ENCODE results near the gene AURKA.
A peak's percentile ranks its signal among the peaks of the same experiment; 100 is the strongest.

Gene AURKA

DNA sequence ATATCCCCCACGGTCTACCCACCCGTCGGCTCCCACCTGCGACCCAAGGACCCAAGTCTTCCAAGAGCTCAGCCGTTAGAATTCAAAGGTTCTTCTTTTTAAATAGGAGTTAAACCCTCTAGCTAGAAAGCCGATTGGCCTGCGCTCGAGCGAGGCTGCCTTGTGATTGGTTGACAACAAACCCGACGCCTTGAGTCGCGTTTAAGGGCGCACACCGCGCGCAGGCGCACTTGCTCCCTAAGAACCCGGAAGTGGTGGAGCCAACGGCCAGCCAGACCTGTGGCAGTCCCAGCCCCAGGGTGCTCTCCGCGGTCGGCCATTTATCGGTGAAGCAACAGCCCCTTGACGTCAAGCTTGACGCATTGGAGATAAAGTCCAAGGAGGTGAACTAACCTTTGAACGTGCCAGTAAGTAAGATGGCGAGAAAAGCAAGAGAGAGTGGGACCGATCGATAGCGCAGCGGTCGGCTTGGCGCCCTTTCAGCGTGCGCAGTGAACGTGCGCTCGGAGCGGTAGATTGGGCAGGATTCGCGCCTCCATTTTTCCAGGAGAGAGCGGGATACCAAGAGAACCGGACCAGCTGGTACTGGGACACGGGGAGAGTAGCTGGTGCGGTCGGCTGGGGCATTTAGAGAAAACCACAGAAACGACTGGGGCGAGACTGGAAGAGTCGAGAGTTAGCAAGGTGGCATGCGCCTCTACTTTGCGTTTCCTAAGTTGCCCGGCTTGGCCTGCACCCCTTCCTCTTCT lies at the start of gene AURKA, which contains the start of gene CSTF1:
Gene AURKA (minus strand): TSS at position 84 of the 749 bp plus-strand sequence. CDS start 4,018 bp downstream, outside the sequence.
Gene CSTF1 (plus strand): TSS at position 514 of the 749 bp plus-strand sequence. CDS start 2,908 bp downstream, outside the sequence.
- DNase-seq (ENCODE audit: extremely low read depth in 1 of 2, low read depth in 1 of 2) = peak; percentile 99 to 100

DNA sequence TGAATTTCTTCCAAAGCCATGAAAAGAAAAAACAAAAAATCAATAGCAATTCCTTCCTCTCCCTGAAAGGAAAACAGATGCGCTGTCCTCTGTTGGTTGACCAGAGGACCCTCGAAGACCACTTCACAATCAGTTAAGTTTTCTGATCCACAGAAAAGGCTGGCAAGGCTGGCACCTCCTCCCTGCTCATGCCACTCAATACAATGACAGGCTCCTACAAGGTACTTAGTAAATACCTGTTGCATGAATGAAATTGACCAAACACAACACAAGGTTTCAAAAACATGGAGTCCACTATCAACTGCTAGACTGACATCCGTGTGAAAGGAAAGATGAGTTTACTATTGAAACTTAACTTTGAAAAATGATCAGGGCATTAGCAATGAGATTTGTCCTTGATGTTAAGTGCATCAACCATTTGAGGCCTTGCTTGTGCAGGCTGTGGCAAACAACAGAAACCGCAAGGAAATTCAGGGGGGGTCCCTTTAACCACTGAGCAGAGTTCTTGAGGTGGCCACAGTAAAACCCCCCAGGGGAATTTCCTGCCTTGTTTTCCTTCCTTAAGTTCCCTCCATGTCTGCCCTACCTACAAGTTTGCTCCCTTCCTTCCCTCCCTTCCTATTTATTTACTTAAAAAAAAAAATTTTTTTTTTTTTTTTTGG lies 48.5 kb upstream of the AURKA start:
- peak; percentile 35 to 67 for DNase-seq (ENCODE audit: extremely low read depth in 1 of 2, low read depth in 1 of 2)

DNA sequence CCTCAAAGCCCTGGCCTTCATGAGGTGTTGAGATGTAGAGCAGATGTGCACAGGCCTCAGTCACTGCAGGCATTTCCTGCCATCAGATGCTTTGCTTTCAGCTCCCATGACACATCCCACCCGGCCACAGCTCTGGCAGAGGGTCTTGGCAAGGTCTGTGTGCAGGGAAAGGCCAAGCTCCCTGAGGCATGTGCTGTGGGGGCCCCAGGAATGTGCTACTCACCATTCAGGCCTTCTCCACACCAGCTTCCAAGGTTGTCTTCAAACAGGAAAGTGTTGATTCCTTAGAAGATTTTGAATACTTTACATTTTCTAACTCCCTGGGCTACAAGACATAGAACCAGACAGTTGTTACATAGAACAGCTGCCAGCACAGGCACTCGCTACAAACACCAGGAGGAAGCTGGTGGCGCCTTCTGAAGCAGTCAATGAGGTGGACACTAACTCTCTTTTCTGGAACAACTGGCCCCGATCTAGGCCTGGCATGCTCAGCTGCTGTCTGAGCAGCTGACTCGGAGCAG lies 47.8 kb upstream of the AURKA start:
- DNase-seq (ENCODE audit: extremely low read depth in 1 of 2, low read depth in 1 of 2) = no peak

DNA sequence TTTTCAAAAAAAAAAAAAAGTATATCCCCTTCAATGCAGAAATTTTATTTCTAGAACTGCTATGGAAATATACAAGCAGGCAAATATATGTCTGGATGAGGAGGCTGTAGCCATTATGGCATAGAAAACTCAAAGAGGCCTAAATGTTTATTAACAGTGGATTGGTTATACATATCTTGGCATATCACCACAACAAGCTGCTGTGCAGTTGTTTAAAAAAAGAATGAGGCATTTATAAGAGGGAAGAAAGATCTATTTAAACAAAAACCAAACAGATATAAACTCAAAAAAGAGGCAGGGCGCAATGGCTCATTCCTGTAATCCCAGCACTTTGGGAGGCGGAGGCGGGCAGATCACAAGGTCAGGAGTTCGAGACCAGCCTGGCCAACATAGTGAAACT lies 46.3 kb upstream of the AURKA start:
- no peak for DNase-seq (ENCODE audit: extremely low read depth in 1 of 2, low read depth in 1 of 2)

DNA sequence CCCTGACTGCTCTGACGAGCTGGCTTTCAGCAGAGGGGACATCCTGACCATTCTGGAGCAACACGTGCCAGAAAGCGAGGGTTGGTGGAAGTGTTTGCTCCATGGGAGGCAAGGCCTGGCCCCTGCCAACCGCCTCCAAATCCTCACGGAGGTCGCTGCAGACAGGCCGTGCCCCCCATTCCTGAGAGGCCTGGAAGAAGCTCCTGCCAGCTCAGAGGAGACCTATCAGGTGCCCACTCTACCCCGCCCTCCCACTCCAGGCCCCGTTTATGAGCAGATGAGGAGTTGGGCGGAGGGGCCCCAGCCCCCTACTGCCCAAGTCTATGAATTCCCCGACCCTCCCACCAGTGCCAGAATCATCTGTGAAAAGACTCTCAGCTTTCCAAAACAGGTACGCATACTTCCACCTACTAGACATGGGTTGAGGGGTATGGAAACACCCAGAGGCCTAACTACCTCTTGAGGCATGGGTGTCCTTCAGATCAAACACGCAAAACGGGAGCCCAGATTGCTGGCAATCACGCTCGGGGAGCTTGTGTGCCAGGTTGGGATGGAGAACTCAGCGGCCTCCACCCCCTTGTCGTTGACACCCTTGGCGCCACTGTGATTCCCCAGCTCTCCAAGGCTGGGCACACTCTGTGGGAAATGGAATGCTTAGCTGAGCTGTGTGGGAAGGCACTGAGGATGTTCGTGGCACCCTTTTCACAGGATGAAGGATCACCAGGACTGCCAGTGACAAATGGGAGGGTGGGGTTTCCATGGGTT lies 45.4 kb upstream of the AURKA start:
- no peak for DNase-seq (ENCODE audit: extremely low read depth in 1 of 2, low read depth in 1 of 2)

DNA sequence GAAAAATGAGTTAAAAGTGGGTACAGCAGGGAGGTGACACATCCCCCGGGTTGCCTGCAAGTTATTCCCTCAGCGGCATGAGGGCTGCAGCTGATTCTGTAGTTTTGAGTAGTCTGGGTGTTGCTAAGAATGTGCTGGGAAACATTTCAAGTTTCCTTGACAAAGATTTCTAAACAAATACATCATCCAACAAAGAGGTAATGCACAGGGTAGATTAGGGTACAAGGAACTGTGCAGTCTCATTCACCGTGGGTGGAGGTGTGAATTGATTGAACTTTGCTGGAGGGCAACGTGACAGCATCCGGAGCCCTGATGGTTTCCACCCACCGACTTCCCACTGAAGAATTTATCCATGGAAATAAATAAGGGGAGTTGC lies 41.9 kb upstream of the AURKA start:
- no peak for DNase-seq (ENCODE audit: extremely low read depth in 1 of 2, low read depth in 1 of 2)

DNA sequence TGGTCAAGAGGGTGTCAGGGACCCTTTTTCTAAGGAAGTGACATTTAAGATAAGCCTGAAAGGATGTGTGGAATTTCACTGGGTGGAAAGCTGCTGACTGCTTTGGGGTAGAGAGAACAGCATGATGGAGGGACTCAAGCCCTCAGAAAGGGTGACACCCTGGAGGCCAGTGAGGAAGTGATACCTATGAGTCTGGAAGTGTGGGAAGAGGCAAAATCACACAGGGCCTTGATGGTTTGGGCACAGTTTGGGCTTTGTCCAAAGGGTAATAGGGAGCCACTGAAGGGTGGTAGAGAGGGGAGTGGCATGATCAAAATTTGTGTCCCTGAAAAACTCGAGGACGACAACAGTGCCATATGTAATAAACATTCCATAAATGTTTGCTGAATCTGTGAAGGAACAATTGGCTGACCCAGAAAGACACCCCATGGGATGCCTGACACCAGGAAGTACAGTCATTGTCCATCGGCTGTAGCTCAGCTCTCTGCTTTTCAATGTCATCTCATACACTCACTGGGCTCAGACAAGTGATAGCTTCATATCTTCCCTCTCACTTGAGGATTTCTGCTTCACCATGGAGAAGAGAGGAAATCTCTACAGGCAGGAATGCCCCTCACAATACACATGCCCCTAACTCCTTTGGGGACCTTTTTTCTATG lies 41.3 kb upstream of the AURKA start:
- no peak for DNase-seq (ENCODE audit: extremely low read depth in 1 of 2, low read depth in 1 of 2)

DNA sequence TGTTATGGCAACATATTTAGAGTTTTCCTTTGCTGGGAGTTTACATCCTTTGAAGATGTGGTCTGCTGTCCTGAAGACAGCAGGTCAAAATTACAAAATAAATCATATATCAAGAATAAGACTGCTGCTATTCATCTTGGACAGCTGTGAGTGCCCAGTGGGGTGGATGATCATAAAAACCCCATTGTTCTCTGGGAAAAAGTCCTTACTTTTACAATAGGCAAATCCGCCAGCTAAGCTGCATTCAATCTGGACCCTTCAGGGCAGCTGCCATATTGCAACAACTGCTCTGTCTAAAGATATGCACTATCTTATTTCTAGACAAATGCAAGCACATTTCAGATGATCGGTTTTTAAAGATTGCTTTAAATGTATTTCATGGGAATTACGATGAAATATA lies 39.5 kb upstream of the AURKA start:
- no peak for DNase-seq (ENCODE audit: extremely low read depth in 1 of 2, low read depth in 1 of 2)

DNA sequence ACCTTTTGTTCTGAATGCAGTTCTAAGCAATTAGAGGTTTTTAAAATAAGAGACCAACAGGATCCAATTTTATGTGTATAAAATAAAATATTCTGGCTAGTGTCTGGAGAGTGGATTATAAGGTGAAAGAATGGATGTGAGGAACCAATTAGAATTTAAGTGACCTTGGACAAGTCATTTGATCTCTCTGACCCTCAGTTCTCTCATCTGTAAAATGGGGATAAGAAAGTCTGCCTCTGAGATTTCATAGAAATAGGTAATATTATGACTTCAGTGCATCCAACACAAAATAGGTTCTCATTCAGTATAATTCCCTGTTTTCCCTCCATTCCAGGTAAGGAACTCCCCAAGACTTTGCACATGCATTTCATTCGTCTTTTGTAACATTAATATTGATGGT lies 38.9 kb upstream of the AURKA start:
- DNase-seq (ENCODE audit: extremely low read depth in 1 of 2, low read depth in 1 of 2) = no peak

DNA sequence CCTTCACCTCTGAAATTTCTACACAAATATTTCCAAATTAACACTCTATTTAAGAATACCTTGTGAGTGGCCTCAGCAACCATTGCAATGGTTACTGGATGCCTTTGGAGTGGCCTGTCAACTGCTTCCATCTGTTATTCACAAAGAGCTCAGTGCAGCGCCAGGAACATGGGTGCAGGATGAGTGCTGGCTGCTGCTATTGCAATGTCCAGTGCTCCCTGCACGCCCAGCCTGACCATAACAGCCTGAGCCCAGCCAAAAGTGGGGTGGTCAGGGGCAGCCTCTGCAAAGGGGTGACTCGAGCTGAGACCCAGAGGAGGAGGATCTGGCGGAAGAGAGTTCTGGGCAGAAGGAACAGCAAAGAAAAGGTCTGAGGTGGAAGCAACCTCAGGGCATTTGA lies 38.4 kb upstream of the AURKA start:
- no peak for DNase-seq (ENCODE audit: extremely low read depth in 1 of 2, low read depth in 1 of 2)

DNA sequence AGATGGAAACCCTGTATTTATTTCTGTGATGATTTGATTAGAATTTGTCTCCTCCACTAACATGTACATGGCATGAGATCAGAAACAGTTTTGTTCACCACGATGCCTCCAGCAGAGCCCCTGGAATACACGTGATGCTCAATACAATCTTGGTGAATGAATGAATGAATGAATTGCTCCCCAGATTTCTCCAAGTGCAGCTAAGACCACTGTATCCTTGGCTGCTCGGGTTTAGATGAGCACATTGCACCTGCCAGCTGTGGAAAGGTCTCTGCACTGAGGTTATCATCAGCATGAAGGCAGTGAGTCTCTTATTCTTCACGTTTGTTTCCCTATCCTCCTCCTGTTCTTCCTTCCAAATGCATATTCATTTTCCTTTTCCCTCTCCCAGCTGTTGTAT lies 37.9 kb upstream of the AURKA start:
- DNase-seq (ENCODE audit: extremely low read depth in 1 of 2, low read depth in 1 of 2) = no peak

DNA sequence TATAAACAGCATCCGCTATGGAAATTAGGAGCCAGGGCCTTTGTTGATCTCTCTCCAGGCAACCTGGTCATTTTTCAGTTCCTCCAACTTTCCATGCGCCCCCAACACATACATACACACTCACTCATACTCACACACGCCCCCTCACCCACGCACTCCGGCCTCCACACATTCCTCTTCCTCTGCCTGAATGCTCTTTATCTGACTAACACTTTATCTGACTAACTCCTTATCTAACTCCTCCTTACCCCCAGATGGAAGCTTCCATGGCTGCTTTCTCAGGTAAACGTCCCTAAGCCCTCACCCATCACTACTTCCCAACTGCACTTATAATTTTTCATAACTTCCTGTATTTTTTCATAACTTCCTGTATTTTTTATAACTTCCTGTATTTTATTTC lies 37.5 kb upstream of the AURKA start:
- DNase-seq (ENCODE audit: extremely low read depth in 1 of 2, low read depth in 1 of 2) = no peak

DNA sequence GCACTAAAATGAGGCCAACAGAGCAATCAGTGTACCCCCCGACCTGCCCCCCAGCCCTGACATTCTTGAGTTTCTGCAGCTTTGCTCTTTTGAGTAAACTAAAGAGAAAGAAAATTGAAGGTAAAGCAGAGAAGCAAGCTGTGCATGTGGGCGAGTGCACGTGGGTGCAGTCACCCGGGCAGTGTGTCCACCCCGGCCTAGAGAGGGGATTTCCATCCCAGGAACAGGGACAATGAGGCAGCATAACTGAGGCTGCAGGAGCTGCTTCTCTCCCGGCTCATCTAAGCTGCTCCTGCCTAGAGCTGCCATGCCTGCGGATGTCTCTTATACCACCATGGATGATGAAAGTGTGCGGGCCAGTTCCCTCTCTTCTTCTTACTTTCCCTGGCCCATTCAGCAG lies 36.9 kb upstream of the AURKA start:
- DNase-seq (ENCODE audit: extremely low read depth in 1 of 2, low read depth in 1 of 2) = no peak

DNA sequence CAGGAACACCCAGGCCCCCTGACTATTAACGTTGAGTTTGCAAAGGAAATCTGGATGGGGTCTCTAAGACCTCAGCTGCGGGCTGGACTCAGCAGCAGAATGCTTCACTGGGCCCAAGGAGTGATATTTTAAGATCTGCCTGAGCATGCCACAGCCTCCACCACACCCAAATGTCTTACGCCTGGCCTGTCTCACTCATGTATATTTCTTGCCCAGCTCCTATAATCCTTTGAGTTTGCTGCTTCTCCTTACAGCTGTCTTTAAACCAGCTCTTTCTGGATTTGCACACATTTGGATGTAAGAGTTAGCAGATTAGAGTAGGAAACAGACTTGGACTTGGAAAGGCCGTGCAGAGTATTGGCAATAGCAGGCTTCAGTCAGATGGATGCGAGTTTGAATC lies 36.4 kb upstream of the AURKA start:
- DNase-seq (ENCODE audit: extremely low read depth in 1 of 2, low read depth in 1 of 2) = no peak

DNA sequence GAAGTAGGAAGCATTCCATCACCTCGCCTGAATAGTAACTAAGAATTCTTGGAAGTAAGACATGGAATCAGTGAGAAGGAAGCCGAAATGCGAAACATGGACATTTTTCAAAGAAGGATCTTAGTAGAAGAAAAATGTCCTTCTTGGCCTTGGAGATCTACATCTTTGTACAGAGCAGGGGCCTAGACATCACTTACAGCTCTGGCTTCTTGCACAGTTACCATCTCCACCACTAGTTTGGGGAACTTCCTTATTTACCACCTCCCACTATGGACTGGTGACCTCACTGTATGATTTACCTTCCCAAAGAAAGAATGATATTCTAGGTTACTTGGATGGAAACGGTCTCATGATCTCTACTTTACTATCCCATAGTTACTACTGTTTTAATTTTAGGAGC lies 35.8 kb upstream of the AURKA start:
- no peak for DNase-seq (ENCODE audit: extremely low read depth in 1 of 2, low read depth in 1 of 2)

DNA sequence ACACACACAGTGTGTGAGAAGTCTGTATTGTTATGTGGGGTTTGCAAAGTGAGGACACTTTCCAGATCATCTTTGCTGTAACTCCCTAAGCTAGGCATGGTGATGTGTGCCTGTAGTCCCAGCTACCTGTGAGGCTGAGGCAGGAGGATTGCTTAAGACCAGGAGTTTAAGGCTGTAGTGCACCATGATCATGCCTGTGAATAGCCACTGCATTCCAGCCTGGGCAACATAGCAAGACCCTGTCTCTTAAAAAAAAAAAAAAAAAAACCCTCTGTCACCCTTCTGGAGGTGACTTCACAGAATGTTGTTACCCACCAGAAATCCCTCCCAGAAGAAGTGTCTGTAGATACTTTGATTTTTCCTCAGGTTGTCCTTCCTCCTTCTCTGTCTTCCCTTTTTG lies 34.9 kb upstream of the AURKA start:
- DNase-seq (ENCODE audit: extremely low read depth in 1 of 2, low read depth in 1 of 2) = no peak

DNA sequence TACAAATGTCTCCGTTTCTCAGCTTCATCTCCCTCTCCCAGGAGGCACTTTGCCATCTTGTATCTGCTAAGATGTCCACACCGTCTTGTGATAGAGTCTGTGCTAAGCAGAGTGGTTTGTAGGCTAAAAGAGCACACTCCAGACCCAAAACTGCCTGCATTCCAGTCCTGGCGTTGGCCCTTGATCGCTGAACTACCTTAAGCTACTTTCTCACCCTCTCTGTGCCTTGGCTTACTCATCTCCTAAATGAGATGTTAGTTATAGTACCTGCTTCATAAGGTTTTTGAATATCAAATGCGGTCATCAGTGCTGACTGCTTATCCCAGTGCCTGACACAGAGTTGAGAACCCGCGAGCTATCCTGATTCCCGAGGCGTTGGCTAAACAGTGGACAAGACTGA lies 34.0 kb upstream of the AURKA start:
- DNase-seq (ENCODE audit: extremely low read depth in 1 of 2, low read depth in 1 of 2) = no peak

DNA sequence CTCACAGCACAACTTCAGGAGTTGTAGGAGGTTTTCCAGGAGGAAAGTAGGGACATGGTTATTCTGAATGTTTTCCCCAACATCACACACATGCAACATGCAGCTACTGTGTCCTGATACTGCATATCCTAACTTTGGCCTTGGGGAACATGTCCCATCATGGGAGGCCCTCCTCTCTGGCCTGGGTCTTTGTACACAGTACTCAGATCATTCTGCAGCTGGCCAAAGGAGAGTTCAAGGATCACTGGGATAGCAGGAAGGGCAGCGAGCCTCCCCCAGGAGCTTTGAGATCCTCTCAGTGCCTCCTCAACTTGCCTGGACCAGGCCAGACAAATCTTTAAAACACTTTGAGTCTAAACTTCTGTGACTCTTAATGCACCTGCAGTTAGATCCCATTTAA lies 32.9 kb upstream of the AURKA start:
- DNase-seq (ENCODE audit: extremely low read depth in 1 of 2, low read depth in 1 of 2) = no peak

DNA sequence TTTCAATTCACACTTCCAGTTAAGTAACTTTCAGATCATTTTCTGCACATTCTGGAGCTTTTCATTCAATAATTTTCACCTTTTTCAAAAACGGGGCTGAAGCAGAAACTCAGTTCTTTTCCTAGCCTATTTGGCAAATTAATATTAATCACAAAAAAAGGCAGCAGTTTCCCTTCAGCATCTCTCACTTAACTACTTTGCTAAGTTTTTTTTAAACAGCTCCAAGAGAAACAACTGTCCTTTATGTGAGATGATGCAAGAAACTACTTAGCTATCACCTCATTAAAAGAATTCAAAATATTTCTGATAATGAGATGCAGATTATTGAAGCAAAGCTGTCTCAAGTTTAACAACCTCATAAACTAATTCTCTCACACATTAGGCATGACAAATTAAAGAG lies 31.9 kb upstream of the AURKA start:
- DNase-seq (ENCODE audit: extremely low read depth in 1 of 2, low read depth in 1 of 2) = no peak

DNA sequence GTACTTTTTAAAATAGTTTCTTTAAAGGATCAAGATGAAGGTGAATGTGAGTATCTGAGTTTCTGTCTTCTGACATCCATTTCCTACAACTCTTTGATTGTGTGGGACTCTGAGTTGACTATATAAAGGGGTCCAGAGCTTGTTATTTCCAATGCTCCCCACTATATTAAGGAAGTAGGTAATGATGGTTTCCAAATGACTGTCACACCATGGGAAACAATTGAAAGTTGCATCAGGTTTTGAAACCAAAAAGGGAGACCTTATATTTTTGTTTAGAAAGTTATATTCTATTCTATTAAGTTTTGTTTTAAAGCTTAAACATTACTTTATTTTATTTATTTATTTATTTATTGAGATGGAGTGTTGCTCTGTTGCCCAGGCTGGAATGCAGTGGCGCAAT lies 31.2 kb upstream of the AURKA start:
- DNase-seq (ENCODE audit: extremely low read depth in 1 of 2, low read depth in 1 of 2) = no peak

DNA sequence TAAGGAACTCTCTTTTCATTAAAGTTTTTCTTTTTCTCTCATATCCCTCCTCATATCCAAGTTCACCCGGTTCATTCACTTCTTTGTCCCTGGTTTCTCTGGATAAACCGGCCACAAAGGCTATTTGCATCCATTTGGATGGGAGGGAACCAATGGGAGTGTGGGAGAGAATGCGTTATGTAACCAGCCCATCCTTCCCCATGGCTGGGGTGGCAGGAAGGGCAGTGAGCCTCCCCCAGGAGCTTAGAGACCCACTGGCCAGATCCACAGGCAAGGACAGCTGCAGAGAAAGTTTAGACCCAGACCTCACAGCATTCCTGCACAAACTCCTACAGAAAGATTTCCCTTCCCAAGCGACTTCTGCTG lies 30.8 kb upstream of the AURKA start:
- DNase-seq (ENCODE audit: extremely low read depth in 1 of 2, low read depth in 1 of 2) = no peak
